RWPE1 (cell line): ENCODE data around the gene MRPL41.

Experiments used
- CTCF ChIA-PET: fragments of 350-600 bp; sonication (Branson Sonifier 250); formaldehyde crosslinking; extraction: SDS; loops from one replicate; lab custom pipeline; 2021; lab: Yijun Ruan, JAX
- POLR2A ChIA-PET: fragments of 400-600 bp; formaldehyde crosslinking; extraction: SDS; loops from one replicate; lab custom pipeline; 2020; ENCODE audit warnings: antibody characterized with exemption; ENCODE audit not compliant: low non-redundant PET; lab: Yijun Ruan, JAX
- DNase-seq: peaks from one replicate; pipeline ENCODE4 v3.0.0; 2012; ENCODE audit warnings: low spot score
- H3K27ac ChIP-seq: fragments of 450-650 bp; 2 replicates; pipeline ENCODE4 v1.5.1; 2017
- CTCF ChIP-seq: fragments of 450-650 bp; conservative IDR thresholded peaks from 2 replicates; pipeline ENCODE4 v1.5.1; 2017; ENCODE audit warnings: low read depth, mild to moderate bottlenecking

Gene MRPL41

DNA sequence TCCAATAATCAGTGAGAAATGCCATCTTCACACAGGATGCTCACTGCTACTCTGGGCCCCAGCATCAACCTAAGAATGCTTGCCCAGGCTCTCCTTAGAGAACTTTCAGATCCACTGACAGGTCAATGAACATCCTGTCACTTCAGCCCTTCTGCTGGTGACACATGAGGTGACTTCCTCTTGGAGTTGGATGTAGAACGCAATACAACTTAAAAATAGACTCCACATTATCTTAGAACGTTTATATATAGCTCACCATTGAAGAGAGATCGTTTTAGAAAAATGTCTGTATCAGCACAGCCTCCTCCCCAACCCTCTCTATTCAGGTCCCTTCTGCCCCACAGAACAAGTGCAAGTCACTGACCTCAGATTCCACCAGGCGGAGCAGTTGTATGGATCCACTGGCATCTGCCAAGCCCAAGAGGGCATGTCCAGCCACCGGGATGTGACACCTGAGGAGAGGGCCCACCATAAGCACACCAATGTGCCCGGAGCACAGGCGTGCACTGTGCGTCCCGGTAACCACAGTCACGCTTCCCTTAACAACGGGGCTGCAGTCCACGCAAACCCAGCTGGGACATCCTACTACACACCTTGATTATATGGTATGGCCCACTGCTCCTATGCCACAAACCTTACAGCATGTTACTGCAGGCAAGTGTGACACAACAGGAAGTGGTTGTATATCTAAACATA lies 24.2 kb downstream of the MRPL41 start:
- POLR2A ChIA-PET: no interaction called here
- CTCF ChIA-PET: interaction anchor here (0.6 kb wide), 2 partner anchors 57 to 716 kb away, joined by 3 read pairs; no protein-coding TSS in a partner anchor
- no peak for DNase-seq

GRCh38 chr9:137578518-137579258 lies 27.0 kb downstream of the MRPL41 start, which contains the start of gene DPH7:
TSS of gene DPH7 (minus strand) at chr9:137578925. CDS start at chr9:137578777, 148 bp downstream.
- POLR2A ChIA-PET: interaction anchor here (1.6 kb wide), 1 partner anchor 12 kb away, joined by 5 read pairs; no protein-coding TSS in a partner anchor
- CTCF ChIA-PET: interaction anchor here (0.9 to 6.2 kb wide), 6 partner anchors 11 to 40 kb away, joined by 5 to 48 read pairs (median 6); partner anchors contain the start of genes EHMT1, PNPLA7 and ZMYND19
- DNase-seq: peak; percentile 98
- H3K27ac ChIP-seq: peak within 1 kb of the TSS; percentile 85
- peak; percentile 100 for TF ChIP-seq CTCF

More for the DNA sequence above, 24.2 kb downstream of the MRPL41 start:
- TF ChIP-seq CTCF: no peak
- H3K27ac ChIP-seq: peak overlapping the region; percentile 42

DNA sequence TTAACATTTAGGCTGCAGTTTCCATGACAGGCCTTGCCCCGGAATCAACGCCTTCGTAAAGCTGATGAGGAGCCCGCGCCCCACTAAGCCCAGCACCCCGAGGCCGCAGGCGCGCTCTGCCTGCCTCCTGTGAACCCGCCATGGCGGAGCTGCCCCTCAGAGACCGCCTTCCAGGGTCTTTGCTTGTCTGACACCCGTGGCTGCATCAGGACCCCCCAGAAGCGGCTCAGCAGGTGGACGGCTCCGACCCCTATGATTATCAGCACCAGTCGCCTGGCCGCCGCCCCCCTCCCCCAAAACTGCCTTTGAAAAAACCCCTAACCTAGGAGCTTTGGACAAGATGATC lies 27.6 kb downstream of the MRPL41 start:
- CTCF ChIA-PET: interaction anchor here (0.5 to 6.2 kb wide), 11 partner anchors 11 to 305 kb away, joined by 3 to 48 read pairs (median 5); partner anchors contain the start of genes EHMT1, PNPLA7 and ZMYND19
- peak overlapping the region; percentile 85 for H3K27ac ChIP-seq
- DNase-seq: no peak
- POLR2A ChIA-PET: interaction anchor here (0.7 to 1.6 kb wide), 3 partner anchors 9 to 29 kb away, joined by 3 to 10 read pairs (median 5); partner anchors contain the start of gene PNPLA7
- TF ChIP-seq CTCF: no peak; the same call in 1 of the 2 replicates

DNA sequence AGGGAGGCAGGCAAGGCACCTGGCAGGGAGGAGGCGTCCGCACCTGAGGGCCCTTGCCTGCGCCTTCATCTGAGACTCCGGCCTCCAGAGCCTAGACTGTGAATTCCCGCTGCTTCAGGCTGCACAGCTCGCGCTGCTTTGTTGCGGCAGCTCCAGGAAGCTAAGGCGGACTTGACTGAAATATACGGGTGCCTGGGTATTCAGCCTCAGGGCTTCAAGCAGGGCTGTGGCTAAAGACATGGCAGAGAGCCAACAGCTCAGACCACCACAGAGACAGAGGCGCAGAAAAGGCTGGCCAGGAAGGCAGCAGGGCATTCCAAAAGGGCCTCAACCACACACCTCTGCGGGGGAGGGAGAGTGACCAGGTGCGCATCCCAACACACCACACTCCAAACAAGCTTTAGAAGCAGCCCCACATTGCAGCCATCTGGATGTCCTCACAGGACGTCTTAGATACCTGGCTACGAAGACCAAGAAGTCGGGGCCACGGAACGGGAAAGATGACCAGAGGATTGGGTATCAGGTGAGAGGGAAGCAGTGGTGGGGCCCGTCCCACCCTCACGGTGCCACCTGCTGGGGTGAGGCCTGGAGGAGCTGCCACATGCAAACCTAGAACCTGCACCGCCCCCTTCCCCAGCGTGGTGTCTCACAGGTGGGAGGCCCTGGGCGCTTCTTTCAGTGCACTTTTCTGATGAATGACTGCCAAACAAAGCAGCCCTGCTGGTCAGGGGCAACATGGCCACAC lies 28.7 kb downstream of the MRPL41 start:
- no peak for TF ChIP-seq CTCF
- peak overlapping the region; percentile 85 for H3K27ac ChIP-seq
- DNase-seq: no peak
- ChIA-PET CTCF (interaction anchor here (0.5 to 6.2 kb wide), 6 partner anchors 9 to 376 kb away, joined by 3 to 48 read pairs (median 3); partner anchors contain the start of gene ZMYND19), POLR2A (interaction anchor here (0.5 to 1.6 kb wide), 3 partner anchors 8 to 16 kb away, joined by 5 to 11 read pairs (median 10); no protein-coding TSS in a partner anchor)

DNA sequence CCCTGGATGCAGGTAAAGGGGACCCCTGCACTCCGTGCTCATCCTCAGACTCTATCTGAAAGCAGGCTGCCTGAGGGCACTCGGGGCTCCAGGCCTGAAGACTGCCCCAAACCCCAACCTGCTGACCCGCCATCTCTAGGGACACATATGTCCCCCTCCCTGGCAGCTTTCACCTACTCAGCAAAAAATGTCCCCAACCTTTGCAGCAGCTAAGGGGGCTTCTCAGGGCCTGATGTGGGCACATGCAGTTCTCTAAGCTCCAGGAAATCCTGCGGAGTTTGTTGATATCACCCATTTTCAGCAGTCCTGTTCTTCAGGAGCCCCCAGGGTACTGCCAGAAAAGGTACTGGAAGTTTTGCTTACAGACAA lies 29.3 kb downstream of the MRPL41 start:
- TF ChIP-seq CTCF: no peak
- peak overlapping the region; percentile 85 for H3K27ac ChIP-seq
- CTCF ChIA-PET: interaction anchor here (0.5 to 6.2 kb wide), 3 partner anchors 9 to 108 kb away, joined by 3 to 48 read pairs (median 3); partner anchors contain the start of gene ZMYND19
- POLR2A ChIA-PET: interaction anchor here (0.5 to 0.7 kb wide), 2 partner anchors 8 to 16 kb away, joined by 5 to 11 read pairs; no protein-coding TSS in a partner anchor
- no peak for DNase-seq
